Measurements from ENCODE around the gene IGF1R.

DNA sequence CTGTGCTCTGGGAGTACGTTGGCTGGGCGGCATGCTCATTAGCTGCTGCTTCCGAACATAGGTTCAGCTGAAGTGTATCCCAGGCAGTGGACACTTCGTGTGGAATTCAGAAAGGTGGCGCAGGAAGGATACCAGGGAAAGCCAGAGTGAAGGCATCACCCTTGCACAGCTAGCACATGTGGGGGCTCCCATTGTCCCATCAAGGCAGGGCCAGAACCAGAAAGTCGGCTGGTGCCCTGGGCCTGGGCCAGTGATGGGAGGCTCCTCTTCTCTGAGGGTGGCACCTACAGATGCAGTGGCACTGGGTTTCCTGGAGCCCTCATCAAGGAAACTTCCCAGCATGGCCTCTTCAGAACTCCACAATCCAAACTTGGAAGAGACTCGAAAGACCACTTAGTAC, 302.7 kb downstream of the IGF1R start:
- no peak for TF ChIP-seq POLR2A (IDR thresholded peaks at IDR 0.05)
- TF ChIP-seq, protein P1, sequence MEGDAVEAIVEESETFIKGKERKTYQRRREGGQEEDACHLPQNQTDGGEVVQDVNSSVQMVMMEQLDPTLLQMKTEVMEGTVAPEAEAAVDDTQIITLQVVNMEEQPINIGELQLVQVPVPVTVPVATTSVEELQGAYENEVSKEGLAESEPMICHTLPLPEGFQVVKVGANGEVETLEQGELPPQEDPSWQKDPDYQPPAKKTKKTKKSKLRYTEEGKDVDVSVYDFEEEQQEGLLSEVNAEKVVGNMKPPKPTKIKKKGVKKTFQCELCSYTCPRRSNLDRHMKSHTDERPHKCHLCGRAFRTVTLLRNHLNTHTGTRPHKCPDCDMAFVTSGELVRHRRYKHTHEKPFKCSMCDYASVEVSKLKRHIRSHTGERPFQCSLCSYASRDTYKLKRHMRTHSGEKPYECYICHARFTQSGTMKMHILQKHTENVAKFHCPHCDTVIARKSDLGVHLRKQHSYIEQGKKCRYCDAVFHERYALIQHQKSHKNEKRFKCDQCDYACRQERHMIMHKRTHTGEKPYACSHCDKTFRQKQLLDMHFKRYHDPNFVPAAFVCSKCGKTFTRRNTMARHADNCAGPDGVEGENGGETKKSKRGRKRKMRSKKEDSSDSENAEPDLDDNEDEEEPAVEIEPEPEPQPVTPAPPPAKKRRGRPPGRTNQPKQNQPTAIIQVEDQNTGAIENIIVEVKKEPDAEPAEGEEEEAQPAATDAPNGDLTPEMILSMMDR (IDR thresholded peaks at IDR 0.05), result no peak

Measured in adrenal gland (tissue), 5 donors.